ENCODE measurements around the gene C19orf12.

- TF ChIP-seq CTCF (IDR thresholded peaks at IDR 0.05) (no peak), POLR2A (IDR thresholded peaks at IDR 0.05) (no peak)
These were observed 64.2 kb downstream of the C19orf12 start for GRCh38 chr19:29650772-29651387.

Measured in testis (tissue), 2 donors.